A673 (cell line): ENCODE data around the gene ILF3.

ENCODE experiments used
- CTCF ChIP-seq: fragments of 300-800, 200-600 bp; sonication (generic); conservative IDR thresholded peaks from 2 replicates; pipeline ENCODE4 v1.5.1; 2017; ENCODE audit warnings: low read depth, mild to moderate bottlenecking, antibody characterized with exemption, low read length, moderate library complexity, mixed read lengths
- EZH2 ChIP-seq: fragments of 200-600 bp; sonication (generic); IDR thresholded peaks from 2 replicates; pipeline ENCODE4 v1.6.1; 2017; ENCODE audit warnings: borderline replicate concordance, low read depth, mild to moderate bottlenecking, mixed read lengths, antibody characterized with exemption, low read length; ENCODE audit not compliant: poor library complexity, severe bottlenecking

- TF ChIP-seq CTCF (no peak), EZH2 (no peak)
Measured at GRCh38 chr19:10624585-10624984, 29.6 kb upstream of the ILF3 start.
